CD4-positive, alpha-beta T cell treated with Interleukin-6 at 100 ng/mL for 8 hours (primary cell): ENCODE data around the gene SHLD2.
"Not testable (repeated sequence)": the region's sequence is repeated elsewhere in the genome, so short reads cannot be mapped to it uniquely, and the experiment has no call there.

Source experiments
- DNase-seq: peaks from one replicate; pipeline ENCODE4 v3.0.0-alpha.2; 2020; ENCODE audit warnings: mixed read lengths, low spot score

The SHLD2 gene

GRCh38 chr10:87083576-87084290 lies 11.3 kb upstream of the SHLD2 start:
- peak; percentile 11 for DNase-seq

GRCh38 chr10:87084291-87084782 lies 10.7 kb upstream of the SHLD2 start:
- DNase-seq, result peak; percentile 15

- no peak for DNase-seq
Measured at GRCh38 chr10:87085537-87085936, 9.5 kb upstream of the SHLD2 start.

- no peak for DNase-seq
Measured at GRCh38 chr10:87089746-87090145, 5.3 kb upstream of the SHLD2 start.

GRCh38 chr10:87090779-87091178 lies 4.2 kb upstream of the SHLD2 start:
- DNase-seq, result no peak

GRCh38 chr10:87092376-87092860 lies 2.6 kb upstream of the SHLD2 start:
- no peak for DNase-seq

- peak; percentile 27 for DNase-seq
Measured at GRCh38 chr10:87092861-87093631, 2.0 kb upstream of the SHLD2 start.

GRCh38 chr10:87093632-87094372 lies 1.2 kb upstream of the SHLD2 start:
- DNase-seq, result peak; percentile 45

GRCh38 chr10:87095236-87095945 lies 385 bp downstream of the SHLD2 start:
- DNase-seq, result peak; percentile 65

- DNase-seq, result no peak
Measured at GRCh38 chr10:87101996-87102395, 7.0 kb downstream of the SHLD2 start.

GRCh38 chr10:87104727-87105126 lies 9.7 kb downstream of the SHLD2 start:
- not testable (repeated sequence) for DNase-seq

GRCh38 chr10:87105446-87106124 lies 10.6 kb downstream of the SHLD2 start:
- no peak for DNase-seq

- not testable (repeated sequence) for DNase-seq
Measured at GRCh38 chr10:87118122-87118521, 23.1 kb downstream of the SHLD2 start.

- DNase-seq, result not testable (repeated sequence)
Measured at GRCh38 chr10:87119029-87119428, 24.0 kb downstream of the SHLD2 start.

GRCh38 chr10:87123351-87123750 lies 28.3 kb downstream of the SHLD2 start:
- not testable (repeated sequence) for DNase-seq

- DNase-seq, result not testable (repeated sequence)
Measured at GRCh38 chr10:87127048-87127447, 32.0 kb downstream of the SHLD2 start.

- DNase-seq, result not testable (repeated sequence)
Measured at GRCh38 chr10:87127607-87128156, 32.7 kb downstream of the SHLD2 start.

GRCh38 chr10:87132176-87132575 lies 37.2 kb downstream of the SHLD2 start:
- not testable (repeated sequence) for DNase-seq

- DNase-seq, result not testable (repeated sequence)
Measured at GRCh38 chr10:87133936-87134335, 38.9 kb downstream of the SHLD2 start.

- not testable (repeated sequence) for DNase-seq
Measured at GRCh38 chr10:87134440-87134839, 39.4 kb downstream of the SHLD2 start.

- DNase-seq, result not testable (repeated sequence)
Measured at GRCh38 chr10:87137478-87137877, 42.5 kb downstream of the SHLD2 start.
